ENCODE results near the gene RNF144A.

DNA sequence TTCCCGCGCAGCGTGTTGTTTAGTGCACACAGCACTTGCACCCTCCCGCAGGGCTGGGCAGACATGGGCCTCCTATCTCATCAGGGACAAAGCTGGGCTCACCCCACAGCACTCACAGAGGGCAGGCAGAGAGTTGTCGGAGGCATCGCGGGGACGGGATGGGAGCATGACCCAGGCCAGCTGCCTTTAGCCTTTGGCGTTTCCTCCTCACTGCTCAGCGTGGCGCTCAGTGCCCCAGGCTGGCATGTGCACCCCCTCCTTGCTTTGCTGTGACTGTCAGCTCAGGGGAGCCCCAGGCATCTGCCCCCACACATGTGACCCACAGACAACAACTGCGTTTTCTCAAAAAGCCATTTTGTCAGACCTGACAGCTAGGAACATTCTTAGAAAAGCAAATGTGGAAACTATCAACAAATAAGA lies 101.1 kb downstream of the RNF144A start:
- TF ChIP-seq EZH2 (IDR thresholded peaks at IDR 0.05; ENCODE audit: borderline replicate concordance, low read depth, low read length, poor library complexity, severe bottlenecking), result no peak
- TF ChIP-seq, protein P1, sequence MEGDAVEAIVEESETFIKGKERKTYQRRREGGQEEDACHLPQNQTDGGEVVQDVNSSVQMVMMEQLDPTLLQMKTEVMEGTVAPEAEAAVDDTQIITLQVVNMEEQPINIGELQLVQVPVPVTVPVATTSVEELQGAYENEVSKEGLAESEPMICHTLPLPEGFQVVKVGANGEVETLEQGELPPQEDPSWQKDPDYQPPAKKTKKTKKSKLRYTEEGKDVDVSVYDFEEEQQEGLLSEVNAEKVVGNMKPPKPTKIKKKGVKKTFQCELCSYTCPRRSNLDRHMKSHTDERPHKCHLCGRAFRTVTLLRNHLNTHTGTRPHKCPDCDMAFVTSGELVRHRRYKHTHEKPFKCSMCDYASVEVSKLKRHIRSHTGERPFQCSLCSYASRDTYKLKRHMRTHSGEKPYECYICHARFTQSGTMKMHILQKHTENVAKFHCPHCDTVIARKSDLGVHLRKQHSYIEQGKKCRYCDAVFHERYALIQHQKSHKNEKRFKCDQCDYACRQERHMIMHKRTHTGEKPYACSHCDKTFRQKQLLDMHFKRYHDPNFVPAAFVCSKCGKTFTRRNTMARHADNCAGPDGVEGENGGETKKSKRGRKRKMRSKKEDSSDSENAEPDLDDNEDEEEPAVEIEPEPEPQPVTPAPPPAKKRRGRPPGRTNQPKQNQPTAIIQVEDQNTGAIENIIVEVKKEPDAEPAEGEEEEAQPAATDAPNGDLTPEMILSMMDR (conservative IDR thresholded peaks at IDR 0.05; ENCODE audit: low read depth, low read length), result no peak

Data from A673 (cell line).